Upper lobe of right lung (tissue), 1 donor: ENCODE results near the gene RHOC. TPM values are rescaled to one million over a fixed set of nuclear protein-coding genes. Genes with fewer than 3 reads are reported as not detected.

Source experiments
- ATAC-seq: fragments of 200-7000 bp; cut with Tn5 transposase; one replicate; pipeline ENCODE4 v1.9.1; 2020; ENCODE audit warnings: mild to moderate bottlenecking, moderate library complexity
- DNase-seq: peaks from one replicate; pipeline ENCODE4 v3.0.0-alpha.2; 2020
- H3K27ac ChIP-seq: fragments of 200-600 bp; one replicate; pipeline ENCODE4 v1.8.0; 2022
- H3K27me3 ChIP-seq: fragments of 200-600 bp; one replicate; pipeline ENCODE4 v1.8.0; 2022; ENCODE audit warnings: mild to moderate bottlenecking
- H3K36me3 ChIP-seq: fragments of 200-600 bp; one replicate; pipeline ENCODE4 v1.8.0; 2022
- H3K4me1 ChIP-seq: fragments of 200-600 bp; one replicate; pipeline ENCODE4 v1.8.0; 2022
- H3K4me3 ChIP-seq: fragments of 200-600 bp; one replicate; pipeline ENCODE4 v1.8.0; 2022; ENCODE audit warnings: mild to moderate bottlenecking
- H3K9me3 ChIP-seq: fragments of 200-600 bp; one replicate; pipeline ENCODE4 v1.8.0; 2022
- intact Hi-C: fragments of 100-400 bp; cut with DNase I; formaldehyde crosslinking; loops from one replicate; pipeline ENCODE4 v1.11.0; 2022
- total RNA-seq: library from RNA; stranded (reverse); fragmentation: NEBNext Ultra II Directional; extraction: Animal tissue kit (Norgen Biotek cat#: 25700); gene quantifications from one replicate; pipeline ENCODE4 v1.2.1, GENCODE V29; 2021
- TF ChIP-seq, protein P1 (sequence below): fragments of 200-600 bp; IDR thresholded peaks from one replicate; pipeline ENCODE4 v1.8.0; 2022; ENCODE audit warnings: antibody characterized with exemption
- donor health status: DM: no; HTN: yes; CAD: no; lungs with severe emphysema.

The RHOC gene
- total RNA-seq, 1 donor from 2014 or later: 150 TPM

DNA sequence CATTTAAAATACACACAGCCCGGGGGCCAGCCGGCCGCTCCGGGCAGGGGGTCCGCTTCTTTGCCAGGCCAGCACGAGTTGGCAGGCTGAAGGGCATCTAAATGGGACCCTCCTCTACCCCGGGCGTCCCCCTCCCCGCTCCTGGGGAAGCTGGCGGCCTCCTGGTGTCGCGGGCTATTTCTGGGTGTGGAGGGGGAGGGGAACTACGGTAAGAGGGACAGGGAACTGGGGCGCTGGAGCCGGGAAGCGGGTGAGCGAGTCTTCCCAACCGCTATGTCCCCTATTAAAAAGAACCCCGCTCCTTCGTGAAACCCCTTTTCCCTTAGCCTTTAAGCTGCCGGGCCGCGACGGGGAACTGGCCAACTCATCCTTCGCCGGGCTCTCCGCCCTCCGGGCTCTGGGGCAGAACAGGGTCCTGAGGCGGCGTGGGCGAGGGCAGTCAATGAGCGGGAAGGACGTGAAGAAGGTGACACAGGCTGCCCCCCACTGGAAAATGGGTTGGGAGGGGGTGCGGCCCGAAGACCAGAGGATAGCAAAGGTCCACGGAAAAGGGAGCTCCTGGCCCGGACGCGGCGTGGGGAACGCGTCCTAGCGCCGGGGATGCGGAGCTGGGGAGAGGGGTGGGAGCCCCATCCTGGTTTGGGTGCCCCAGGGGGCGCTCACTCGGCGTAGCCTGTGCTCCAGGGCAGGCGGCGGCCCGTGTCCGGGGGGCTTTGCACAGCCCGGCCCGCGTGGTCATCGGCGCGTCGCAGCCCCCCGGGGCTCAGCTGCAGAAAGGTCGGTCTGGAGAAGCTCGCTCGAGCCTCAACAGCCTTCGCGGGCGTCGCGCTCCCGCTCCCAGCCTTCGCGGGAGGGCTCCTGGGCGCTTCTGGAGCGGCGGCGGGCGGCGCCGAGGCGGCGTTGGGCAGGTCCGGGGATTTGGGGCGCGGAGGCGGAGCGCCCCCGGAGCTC is 7.7 kb upstream of the RHOC start:
- no peaks in the 10 kb centered on the region for H3K36me3 ChIP-seq
- ATAC-seq (peak; percentile 0), DNase-seq (peak; percentile 80)
- no peak overlapping the region for H3K27ac ChIP-seq
- H3K4me3 ChIP-seq: peak overlapping the region; percentile 62
- H3K9me3 ChIP-seq: no peaks in the 10 kb centered on the region
- peaks cover 21% of the 10 kb centered on the region for H3K4me1 ChIP-seq
- TF ChIP-seq, protein P1, sequence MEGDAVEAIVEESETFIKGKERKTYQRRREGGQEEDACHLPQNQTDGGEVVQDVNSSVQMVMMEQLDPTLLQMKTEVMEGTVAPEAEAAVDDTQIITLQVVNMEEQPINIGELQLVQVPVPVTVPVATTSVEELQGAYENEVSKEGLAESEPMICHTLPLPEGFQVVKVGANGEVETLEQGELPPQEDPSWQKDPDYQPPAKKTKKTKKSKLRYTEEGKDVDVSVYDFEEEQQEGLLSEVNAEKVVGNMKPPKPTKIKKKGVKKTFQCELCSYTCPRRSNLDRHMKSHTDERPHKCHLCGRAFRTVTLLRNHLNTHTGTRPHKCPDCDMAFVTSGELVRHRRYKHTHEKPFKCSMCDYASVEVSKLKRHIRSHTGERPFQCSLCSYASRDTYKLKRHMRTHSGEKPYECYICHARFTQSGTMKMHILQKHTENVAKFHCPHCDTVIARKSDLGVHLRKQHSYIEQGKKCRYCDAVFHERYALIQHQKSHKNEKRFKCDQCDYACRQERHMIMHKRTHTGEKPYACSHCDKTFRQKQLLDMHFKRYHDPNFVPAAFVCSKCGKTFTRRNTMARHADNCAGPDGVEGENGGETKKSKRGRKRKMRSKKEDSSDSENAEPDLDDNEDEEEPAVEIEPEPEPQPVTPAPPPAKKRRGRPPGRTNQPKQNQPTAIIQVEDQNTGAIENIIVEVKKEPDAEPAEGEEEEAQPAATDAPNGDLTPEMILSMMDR: peak; percentile 13
- H3K27me3 ChIP-seq: peaks cover 6% of the 10 kb centered on the region
- intact Hi-C loops: no loop called here

DNA sequence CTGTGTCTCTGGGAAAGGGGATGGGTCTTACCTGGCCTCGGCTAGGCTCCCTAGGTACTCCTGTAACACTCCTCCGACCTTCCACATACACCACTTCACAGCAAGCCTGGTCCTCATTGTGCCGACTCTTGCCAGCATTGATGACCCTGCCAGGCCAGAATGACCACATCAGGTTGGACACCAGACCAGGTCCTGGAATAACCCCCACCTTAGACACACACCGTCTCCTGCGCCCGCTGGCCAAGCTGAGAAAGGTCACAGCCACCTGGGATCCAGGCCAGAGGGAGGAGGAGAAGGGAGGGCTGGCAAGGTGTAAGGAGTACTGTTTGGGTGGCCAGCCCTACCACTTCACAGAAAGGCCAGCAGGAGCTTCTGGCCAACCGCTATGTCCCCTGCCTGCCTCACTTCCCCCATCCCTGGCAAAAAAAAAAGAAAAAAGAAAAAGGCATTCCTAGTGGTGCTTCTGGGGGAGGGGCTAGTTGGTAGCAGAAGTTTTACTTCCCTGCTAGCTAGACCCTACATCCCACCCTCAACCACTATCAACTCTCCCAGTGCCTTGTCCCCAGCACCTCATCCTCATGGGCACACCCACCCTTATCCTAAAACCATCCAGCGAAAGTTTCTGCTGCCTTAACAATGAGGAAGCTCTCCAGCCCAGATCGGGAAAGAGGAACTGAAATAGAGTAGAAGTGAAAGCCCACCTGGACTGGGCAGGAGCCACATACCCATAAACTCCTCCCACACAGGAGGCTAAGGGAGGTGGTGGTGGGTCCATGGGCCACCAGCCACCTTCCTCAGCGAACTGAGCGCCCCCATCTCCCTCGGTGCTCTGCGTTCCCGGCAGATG is 6.8 kb upstream of the RHOC start:
- Histone ChIP-seq H3K36me3 (no peaks in the 10 kb centered on the region), H3K27me3 (peaks cover 6% of the 10 kb centered on the region), H3K27ac (no peak overlapping the region), H3K9me3 (no peaks in the 10 kb centered on the region), H3K4me1 (peaks cover 21% of the 10 kb centered on the region), H3K4me3 (peak overlapping the region; percentile 62)
- ATAC-seq: no peak
- intact Hi-C loops: no loop called here
- TF ChIP-seq, protein P1: no peak
- no peak for DNase-seq

- H3K9me3 ChIP-seq: no peaks in the 10 kb centered on the region
- intact Hi-C loops: no loop called here
- DNase-seq: no peak
- no peak for ATAC-seq
- no peaks in the 10 kb centered on the region for H3K36me3 ChIP-seq
- H3K4me1 ChIP-seq: peaks cover 23% of the 10 kb centered on the region
- peaks cover 6% of the 10 kb centered on the region for H3K27me3 ChIP-seq
- H3K4me3 ChIP-seq: no peak overlapping the region
- TF ChIP-seq, protein P1: no peak
- H3K27ac ChIP-seq: no peak overlapping the region
Measured at GRCh38 chr1:112712701-112713128, 5.8 kb upstream of the RHOC start.

- no peak overlapping the region for H3K27ac ChIP-seq
- ATAC-seq (no peak), DNase-seq (no peak)
- H3K9me3 ChIP-seq: no peaks in the 10 kb centered on the region
- peaks cover 2% of the 10 kb centered on the region for H3K27me3 ChIP-seq
- H3K36me3 ChIP-seq: no peaks in the 10 kb centered on the region
- TF ChIP-seq, protein P1: no peak
- intact Hi-C loops: no loop called here
- peaks cover 26% of the 10 kb centered on the region for H3K4me1 ChIP-seq
- H3K4me3 ChIP-seq: no peak overlapping the region
Measured at GRCh38 chr1:112712191-112712590, 5.3 kb upstream of the RHOC start.

GRCh38 chr1:112711670-112712069 is 4.7 kb upstream of the RHOC start:
- Histone ChIP-seq H3K27ac (no peak overlapping the region), H3K27me3 (no peaks in the 10 kb centered on the region), H3K36me3 (no peaks in the 10 kb centered on the region), H3K4me3 (no peak overlapping the region), H3K4me1 (peaks cover 26% of the 10 kb centered on the region), H3K9me3 (no peaks in the 10 kb centered on the region)
- DNase-seq (no peak), ATAC-seq (no peak)
- intact Hi-C loops: no loop called here
- TF ChIP-seq, protein P1: no peak
